NCI-H2171 (cell line): ENCODE measurements around the gene ZNF778.

Experiments
- DNase-seq: peaks from one replicate; lab custom pipeline; 2025; lab: John Stamatoyannopoulos, UW

ZNF778 gene

GRCh38 chr16:89217388-89218191 is at the start of gene ZNF778:
TSS of gene ZNF778 (plus strand) at chr16:89217703. CDS start at chr16:89221128, 3,425 bp downstream.
- peak; percentile 69 for DNase-seq

DNA sequence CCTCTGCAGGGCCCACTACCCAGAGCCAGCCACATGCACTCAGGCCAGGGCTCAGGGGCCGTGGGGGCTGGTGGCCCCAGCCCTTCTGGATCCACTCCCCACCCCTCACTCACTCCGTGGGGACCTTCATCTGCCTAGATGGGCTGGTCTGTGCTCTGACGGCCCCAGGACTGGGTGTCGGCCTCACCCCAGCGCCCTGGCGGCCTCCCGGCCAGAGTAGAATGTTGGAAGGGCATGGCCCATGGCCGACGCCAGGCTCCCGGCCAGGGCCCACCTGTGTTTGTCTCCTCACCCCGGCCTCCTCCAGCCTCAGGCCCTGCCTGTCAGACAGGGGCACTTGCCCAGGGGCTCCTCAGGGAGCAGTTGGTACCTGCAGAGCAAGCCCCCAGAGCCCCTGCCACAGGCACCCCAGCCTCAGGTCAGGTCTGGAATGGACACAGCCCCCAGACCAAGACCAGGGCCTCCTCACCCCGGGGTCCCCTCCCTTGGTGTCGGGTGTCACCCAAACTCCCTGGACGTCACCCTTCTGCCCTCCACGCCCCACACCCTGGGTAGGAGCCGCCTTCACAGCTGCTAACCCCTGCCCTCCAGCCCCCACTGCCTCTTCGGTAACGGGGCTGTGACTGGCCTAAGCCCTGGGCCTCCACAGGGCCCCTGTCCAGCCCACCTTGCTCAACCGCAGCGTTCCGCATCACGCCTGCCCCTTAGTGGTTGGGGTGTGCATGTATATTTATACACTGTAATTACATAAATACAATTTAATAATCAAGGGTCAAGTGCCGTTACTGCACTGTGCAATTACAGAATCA is 48.9 kb upstream of the ZNF778 start:
- no peak for DNase-seq

DNA sequence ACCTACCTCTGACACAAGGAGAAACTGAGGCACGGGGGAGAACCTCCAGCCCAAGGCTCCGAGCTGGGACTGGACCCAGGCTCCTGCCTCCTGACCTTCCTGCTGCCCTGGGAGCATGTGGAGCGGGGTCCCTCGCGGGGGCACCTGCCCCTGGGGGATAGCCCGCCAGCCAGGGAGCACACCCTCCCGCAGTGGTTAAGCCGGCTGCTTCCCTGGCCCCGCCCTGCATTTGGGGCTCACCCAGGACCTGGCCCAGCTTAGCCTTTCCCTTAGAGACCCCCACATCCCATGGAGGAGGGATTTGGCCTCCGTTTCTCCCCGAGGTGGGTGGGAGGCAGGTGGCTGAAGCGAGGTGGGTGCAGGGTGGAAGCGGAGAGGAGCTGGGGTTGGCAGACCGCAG is 47.7 kb upstream of the ZNF778 start:
- DNase-seq, result no peak

- peak; percentile 75 for DNase-seq
Observed at GRCh38 chr16:89170346-89171215, 46.9 kb upstream of the ZNF778 start.

- DNase-seq, result peak; percentile 95
Observed at GRCh38 chr16:89171216-89172170, 46.0 kb upstream of the ZNF778 start, which contains the start of gene CDH15. TSS of gene CDH15 (plus strand) at chr16:89171748. CDS start at chr16:89171832, 84 bp downstream.

DNA sequence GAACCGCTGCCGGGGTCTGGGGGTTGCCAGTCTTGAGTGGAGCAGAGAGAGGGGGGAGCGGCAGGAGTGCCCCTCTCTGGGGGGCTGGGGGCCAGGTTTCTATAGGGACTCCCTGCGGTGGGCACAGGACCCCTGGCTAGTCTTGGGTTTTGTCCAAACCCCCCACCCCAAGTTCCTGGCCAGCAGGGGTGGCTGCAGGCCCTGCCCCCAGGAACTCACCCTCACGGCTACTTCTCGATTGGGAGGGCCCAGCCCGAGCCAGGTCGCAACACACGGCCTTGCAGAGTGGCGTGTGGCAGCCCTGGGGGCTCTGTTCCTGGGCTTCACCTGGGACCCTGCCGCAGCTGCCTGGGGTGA is 45.4 kb upstream of the ZNF778 start:
- no peak for DNase-seq

DNA sequence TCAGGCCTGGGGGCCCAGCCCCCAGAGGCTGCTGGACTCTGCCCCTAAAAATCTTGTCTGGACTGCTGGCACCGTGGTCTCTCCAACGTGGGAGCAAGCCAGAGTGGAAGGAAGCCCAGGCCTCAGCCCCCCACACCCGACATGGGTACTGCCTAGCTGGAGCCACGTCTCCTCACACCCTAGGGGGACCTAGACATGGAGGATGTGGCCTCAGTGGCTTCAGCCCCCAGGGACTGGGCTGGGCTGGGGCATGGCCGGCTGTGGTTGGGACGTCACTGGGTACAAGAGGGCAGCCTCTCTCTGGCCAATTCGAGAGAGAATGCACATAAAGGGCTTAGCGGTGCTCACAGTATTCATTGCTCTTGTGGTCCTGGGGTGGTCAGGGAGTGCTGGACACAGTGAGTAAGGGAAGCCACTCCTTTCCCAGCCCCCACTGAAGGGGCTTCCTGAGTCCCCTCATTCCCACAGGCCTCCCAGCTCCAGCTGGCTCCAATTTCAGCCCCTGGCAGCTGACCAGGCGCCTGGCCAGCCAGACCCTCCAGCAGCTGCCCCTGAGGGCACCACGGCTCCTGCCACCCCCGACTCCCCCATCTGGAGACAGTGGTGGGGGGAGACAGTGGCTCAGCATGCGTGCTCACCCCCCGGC is 44.9 kb upstream of the ZNF778 start:
- no peak for DNase-seq

DNA sequence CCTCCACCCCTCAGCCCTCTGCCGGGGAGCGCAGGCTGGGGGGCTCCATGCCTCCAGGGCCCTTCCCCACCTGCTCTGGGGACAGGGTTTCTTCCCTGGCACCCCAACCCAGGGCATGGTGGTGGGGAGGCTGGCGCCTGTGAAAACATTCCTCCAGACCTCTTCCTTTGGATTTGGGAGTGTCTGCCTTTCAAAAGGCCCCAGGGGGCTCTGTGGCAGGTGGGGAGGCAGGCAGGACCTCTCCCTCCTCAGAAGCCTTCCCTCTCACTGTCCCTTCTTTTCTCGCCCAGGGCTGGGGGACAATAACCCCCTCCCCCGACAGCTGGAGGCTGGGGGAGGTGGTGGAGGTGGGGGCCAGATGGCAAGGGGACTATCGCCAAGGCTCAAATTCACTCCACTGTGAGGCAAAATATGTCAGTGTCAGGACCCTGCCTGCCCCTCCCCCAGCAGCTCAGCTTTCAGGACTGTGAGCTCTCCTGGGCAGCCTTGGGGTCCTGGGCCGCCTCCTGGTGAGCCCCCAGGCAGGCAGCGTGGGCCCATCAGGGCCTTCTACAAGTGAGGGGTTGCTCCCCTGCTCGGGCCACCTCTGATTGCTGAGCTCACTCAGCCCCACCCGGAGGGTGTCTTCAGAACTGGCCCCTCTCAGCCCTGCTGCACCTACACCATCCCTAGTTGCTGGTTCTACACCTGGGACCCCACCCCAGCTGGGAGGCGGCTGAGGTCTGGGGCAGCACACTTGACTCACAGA is 44.2 kb upstream of the ZNF778 start:
- DNase-seq, result no peak

- no peak for DNase-seq
Observed at GRCh38 chr16:89174055-89174827, 43.3 kb upstream of the ZNF778 start.

DNA sequence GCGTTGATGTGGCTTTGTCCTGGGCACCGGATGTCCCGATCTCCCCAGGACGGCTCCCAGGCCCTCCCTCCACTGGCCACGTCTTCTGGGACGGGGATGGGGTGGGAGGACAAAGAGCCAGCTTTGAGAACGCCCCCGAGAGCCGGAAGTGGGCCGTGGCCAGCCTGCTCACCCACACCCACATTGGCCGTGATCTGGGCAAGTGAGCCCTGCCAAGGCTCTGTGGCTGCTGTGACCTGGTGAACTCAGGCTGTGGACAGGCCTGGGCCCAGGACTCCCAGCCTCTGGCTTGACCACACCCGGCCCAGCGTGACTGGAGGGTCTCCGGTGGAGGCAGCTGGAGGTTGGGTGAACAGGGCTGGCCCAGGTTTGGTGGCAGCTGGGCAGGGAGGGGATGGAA is 42.6 kb upstream of the ZNF778 start:
- no peak for DNase-seq

GRCh38 chr16:89175280-89176146 is 42.0 kb upstream of the ZNF778 start:
- peak; percentile 56 for DNase-seq

- DNase-seq, result no peak
Observed at GRCh38 chr16:89176147-89176690, 41.3 kb upstream of the ZNF778 start.

- no peak for DNase-seq
Observed at GRCh38 chr16:89176717-89177116, 40.8 kb upstream of the ZNF778 start.

- DNase-seq, result no peak
Observed at GRCh38 chr16:89177501-89177900, 40.0 kb upstream of the ZNF778 start.

- DNase-seq, result no peak
Observed at GRCh38 chr16:89178453-89179147, 38.9 kb upstream of the ZNF778 start.

DNA sequence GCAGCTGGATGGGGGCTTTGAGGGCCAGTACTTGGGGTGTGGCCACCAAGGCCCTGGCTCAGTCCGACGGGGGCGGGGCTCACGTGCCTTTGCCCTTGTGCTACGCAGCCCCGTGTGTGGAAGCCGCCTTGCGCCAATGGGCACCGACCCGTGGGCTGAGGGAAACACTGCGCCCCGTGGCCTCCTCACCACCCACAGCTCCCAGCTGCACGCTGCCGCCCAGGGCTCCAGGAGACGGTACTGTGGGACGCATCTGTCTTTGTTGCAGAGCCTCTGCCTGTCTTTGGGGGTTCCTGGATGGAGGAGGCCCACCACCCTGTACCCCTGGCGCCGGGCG is 38.4 kb upstream of the ZNF778 start:
- no peak for DNase-seq

DNA sequence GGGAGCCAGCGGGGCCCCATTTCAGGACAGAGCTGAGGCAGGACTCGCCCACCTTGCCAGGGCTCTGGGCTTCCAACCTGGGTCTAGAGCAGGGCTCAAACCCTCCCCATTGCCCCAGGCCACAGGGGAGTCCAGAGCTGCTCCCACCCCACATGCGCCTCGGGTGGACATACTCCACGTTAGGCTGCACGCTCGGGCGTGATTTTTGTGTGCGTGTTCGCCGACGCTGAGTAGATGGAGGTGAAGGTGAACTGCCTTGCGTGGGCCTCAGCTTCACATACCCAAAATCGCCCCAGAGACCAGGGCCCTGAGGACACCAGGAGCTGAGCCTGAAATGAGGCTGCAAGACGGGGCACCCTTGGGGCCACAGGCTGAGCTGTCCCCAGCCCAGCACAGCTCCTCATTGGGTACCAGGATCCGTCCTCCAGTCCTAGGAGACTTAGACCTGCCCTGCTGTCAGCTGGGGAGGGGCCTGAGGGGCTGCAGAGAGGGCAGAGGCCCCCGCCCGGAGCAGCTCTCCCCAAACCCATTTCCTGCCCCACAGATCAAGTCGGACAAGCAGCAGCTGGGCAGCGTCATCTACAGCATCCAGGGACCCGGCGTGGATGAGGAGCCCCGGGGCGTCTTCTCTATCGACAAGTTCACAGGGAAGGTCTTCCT is 37.7 kb upstream of the ZNF778 start:
- DNase-seq, result no peak
